Esophagus (tissue), 2 donors: ENCODE results near the gene COL6A3. TPM values are rescaled to one million over a fixed set of nuclear protein-coding genes. Genes with fewer than 3 reads are reported as not detected.

Experiments
- H3K27ac ChIP-seq, 2 donors: one replicate each; pipeline ENCODE4 v1.5.1; 2013; ENCODE audit warnings: low read depth in 2 of 2, mild to moderate bottlenecking in 2 of 2, inconsistent platforms in 1 of 2, low read length in 1 of 2, moderate library complexity in 1 of 2
- H3K27me3 ChIP-seq, 2 donors: one replicate each; pipeline ENCODE4 v1.6.1; 2013; ENCODE audit warnings: low read length in 2 of 2, control low read depth in 1 of 2, mild to moderate bottlenecking in 1 of 2; ENCODE audit not compliant: insufficient read depth in 2 of 2, control insufficient read depth in 1 of 2
- H3K36me3 ChIP-seq, 2 donors: one replicate each; pipeline ENCODE4 v1.6.1; 2013; ENCODE audit warnings: low read length in 1 of 2; ENCODE audit not compliant: control insufficient read depth in 2 of 2, insufficient read depth in 2 of 2
- H3K4me1 ChIP-seq, 2 donors: one replicate each; pipeline ENCODE4 v1.6.1; 2013; ENCODE audit warnings: low read length in 1 of 2; ENCODE audit not compliant: control insufficient read depth in 2 of 2, insufficient read depth in 2 of 2
- H3K4me3 ChIP-seq, 2 donors: one replicate each; pipeline ENCODE4 v1.5.1; 2013; ENCODE audit warnings: low read length in 2 of 2, mild to moderate bottlenecking in 2 of 2, low read depth in 1 of 2, moderate library complexity in 1 of 2
- H3K9me3 ChIP-seq, 2 donors: one replicate each; pipeline ENCODE4 v1.6.1; 2013; ENCODE audit warnings: mild to moderate bottlenecking in 2 of 2, low read depth in 1 of 2, low read length in 1 of 2, moderate library complexity in 1 of 2; ENCODE audit not compliant: control insufficient read depth in 2 of 2, insufficient read depth in 1 of 2
- WGBS, 2 donors: extraction: QIAGEN DNeasy Blood & Tissue Kit; methylation state at CpG; one replicate each; pipeline ENCODE4 v1.1.7; 2013; 5-methylcytosine and 5-hydroxymethylcytosine counted together
- polyA plus RNA-seq, 2 donors: library from polyadenylated mRNA; stranded (reverse); fragments of 200-250 nt; gene quantifications; one replicate each; pipeline ENCODE4 v1.2.3, GENCODE V29; 2013
- donor health status: healthy with polysubstance abuse.
- donor health status: Bipolar disorder and iron deficiency.

COL6A3 gene
- polyA plus RNA-seq, 2 donors: 4.3 to 10.3 TPM

DNA sequence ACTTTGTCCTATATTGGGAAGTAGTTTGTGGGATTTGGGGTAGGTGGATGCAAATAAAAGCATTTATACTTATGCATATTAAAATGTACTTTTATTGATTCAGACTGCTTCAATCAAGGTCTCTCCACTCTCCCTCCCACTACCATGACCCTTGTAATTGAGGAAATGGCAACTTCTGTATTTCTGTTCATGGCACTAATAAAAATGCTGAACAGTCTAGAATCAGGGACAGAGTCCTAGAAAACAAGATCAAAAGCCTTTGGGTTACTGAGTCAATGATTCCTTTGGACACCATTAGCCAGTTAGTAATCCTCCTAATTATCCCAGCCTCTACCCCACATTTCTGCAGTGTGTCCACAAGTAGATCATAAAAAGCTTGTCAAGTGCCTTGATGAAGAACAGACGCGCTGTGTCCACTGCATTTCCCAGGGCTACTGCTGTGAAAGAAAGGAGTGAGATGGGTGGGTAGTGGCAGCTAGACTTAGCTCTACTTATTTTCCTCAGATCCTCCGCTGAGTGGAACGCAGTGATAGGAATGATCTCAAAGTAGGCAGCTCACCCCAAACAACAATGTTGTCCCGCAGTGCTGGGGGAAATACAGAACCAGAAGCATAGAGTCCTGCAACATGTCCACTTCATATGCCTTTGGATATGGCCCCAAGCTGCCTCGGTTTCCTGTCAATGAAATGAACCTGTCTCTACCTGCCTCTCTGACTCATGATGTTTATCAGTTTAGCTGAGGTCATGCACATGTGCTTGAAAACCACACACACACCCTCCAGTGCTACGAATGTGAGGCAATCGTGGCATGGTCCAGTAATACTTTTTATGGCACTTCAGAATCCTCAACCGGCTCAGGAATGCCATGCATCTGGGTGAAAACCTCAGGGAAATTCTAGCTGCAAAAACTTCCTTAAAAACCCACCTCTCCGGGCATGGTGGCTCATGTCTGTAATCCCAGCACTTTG lies 115.5 kb downstream of the COL6A3 start:
- H3K27me3 ChIP-seq: no peaks in the 10 kb centered on the region
- no peak overlapping the region for H3K4me3 ChIP-seq
- peaks cover 8% of the 10 kb centered on the region in 2 donors for H3K4me1 ChIP-seq
- H3K9me3 ChIP-seq: no peaks in the 10 kb centered on the region
- WGBS, 2 donors: 69 to 71% methylated on average over 10 of the region's 10 CpGs
- H3K27ac ChIP-seq: peak overlapping the region in 1 of 2 donors; percentile 7
- H3K36me3 ChIP-seq: no peaks in the 10 kb centered on the region

DNA sequence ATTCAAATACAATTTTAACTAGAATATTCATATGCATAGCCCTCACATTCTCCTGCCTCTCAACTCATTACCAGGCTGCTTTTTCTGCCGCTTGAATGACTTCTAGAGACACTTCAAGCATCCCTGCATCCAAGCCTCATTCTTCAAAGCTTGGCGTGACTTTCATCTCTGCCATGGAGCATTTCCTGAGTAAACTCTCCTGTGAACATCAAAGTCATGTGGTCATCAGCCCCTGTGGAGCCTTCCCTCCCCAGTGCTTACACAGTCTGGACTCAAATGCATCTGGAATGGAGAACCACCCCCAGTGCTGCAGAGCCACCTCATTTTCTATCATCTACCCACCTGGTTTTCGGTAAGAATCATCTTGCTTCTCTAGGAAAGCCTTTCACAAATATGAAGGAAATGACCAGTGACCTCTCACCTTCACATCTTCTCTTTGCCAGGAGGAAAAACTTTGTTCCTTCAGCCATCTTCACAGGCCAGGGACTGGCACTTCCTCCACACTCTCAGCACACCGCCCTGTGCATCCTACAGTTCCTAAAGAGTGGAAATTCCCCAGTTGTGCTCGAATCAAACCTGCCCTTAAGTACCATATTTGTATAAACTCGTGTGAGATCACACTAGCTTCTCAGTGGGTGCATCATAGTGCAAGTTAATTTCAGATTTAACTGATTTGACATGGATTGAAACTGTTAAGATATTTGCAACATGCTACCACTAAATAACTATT lies 116.4 kb downstream of the COL6A3 start:
- WGBS, 2 donors: 59 to 66% methylated on average over 6 of the region's 6 CpGs
- Histone ChIP-seq H3K4me3 (no peak overlapping the region), H3K27me3 (no peaks in the 10 kb centered on the region), H3K36me3 (no peaks in the 10 kb centered on the region), H3K9me3 (no peaks in the 10 kb centered on the region), H3K4me1 (peaks cover 8% of the 10 kb centered on the region in 2 donors), H3K27ac (no peak overlapping the region)

DNA sequence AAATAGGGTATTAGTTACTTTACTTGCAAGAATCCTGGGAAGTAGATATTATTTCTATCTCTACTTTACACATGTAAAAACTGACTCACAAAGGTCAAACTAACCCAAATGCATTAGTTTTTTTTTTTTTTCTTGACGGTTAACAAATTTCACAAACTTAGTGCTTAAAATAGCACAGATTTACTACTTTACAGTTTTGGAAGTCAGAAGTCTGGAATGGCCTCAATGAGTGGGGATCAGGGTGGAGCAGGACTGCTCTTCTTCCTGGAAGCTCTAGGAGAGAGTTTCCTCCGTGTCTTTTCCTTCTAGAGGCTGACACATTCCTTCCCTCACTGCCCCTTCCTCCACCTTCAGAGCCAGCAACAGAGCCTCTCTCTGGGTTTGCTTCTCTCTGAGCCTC lies 117.2 kb downstream of the COL6A3 start:
- H3K27me3 ChIP-seq: no peaks in the 10 kb centered on the region
- H3K27ac ChIP-seq: peak overlapping the region in 1 of 2 donors; percentile 26
- no peaks in the 10 kb centered on the region for H3K36me3 ChIP-seq
- no peaks in the 10 kb centered on the region for H3K9me3 ChIP-seq
- peaks cover 8% of the 10 kb centered on the region in 2 donors for H3K4me1 ChIP-seq
- 56 to 59% methylated on average over 2 of the region's 2 CpGs for WGBS, 2 donors
- no peak overlapping the region for H3K4me3 ChIP-seq

DNA sequence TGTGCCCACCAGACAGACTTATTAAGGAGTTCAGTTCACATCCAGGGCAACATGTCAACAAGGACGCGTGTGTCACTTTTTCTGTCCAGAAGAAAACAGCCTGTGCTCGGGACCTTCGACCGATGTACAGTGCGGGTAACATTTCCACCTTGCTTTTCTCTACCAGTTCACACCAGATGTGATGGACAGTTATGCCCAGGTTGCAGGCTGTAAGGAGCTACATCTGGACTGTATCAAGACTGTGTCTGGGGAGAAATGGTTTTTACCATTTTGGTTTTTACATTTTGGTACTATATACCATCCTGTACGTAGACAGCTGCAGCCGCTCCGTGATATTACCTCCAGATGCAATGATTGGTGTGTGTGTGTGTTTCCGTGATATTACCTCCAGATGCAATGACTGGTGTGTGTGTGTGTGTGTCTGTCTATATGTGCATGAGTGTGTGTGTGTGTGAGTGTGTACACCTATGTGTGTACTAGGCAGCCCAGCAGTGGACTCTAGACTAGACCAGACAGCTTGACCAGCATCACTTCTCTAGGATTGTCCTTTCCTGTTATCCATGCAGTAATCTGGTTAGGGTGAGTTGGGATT lies 118.0 kb downstream of the COL6A3 start:
- WGBS, 2 donors: 95% methylated on average over 10 of the region's 10 CpGs
- Histone ChIP-seq H3K27me3 (no peaks in the 10 kb centered on the region), H3K9me3 (no peaks in the 10 kb centered on the region), H3K27ac (peak overlapping the region in 1 of 2 donors; percentile 20), H3K4me3 (no peak overlapping the region), H3K36me3 (no peaks in the 10 kb centered on the region), H3K4me1 (peaks cover 7 to 8% of the 10 kb centered on the region in 2 donors)

DNA sequence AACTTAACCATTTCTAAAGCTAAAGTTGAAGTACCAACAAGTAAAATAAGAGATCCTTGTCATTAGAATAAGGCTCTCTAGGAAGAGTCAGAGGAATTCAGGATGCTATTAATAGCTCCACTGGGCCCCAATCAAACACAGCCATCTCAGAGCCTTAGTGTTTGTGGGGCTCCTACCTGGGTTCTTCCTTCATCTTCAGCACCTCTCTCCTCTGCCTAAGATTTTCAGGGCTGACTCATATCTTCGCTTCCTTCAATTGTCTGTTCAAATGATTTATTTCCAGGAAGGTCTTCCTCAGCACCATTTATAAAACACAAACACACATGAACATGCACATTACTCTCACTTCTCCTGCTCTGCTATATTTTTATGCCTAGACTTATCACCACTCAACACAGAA lies 119.5 kb downstream of the COL6A3 start:
- Histone ChIP-seq H3K27ac (no peak overlapping the region), H3K4me3 (no peak overlapping the region)

DNA sequence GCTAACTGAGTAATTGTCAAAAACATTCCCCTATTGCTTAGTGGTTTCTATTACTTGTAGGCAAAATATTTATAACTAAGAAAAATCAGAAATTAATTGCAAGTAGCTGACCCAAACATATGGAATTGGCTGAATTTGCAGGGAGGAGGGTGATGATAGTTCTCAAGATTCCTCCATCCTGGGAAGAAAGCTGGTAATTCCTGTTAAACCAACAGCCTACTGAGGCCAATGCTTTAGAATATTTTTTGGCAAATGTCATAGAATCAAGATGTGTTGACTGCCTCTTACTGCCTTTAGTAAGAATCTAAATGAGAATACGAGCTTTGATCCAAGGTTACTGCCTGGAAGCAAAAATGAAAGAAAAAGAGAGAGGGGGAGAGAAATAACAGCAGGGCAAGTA lies 120.0 kb downstream of the COL6A3 start:
- Histone ChIP-seq H3K4me3 (no peak overlapping the region), H3K36me3 (no peaks in the 10 kb centered on the region), H3K4me1 (peaks cover 0 to 4% of the 10 kb centered on the region in 2 donors), H3K27ac (no peak overlapping the region), H3K27me3 (no peaks in the 10 kb centered on the region), H3K9me3 (no peaks in the 10 kb centered on the region)
- 27 to 63% methylated on average over 1 of the region's 1 CpG for WGBS, 2 donors

More for the DNA sequence above, 119.5 kb downstream of the COL6A3 start:
- WGBS, 2 donors: 71 to 85% methylated on average over 1 of the region's 1 CpG
- Histone ChIP-seq H3K9me3 (no peaks in the 10 kb centered on the region), H3K4me1 (peaks cover under 1 to 4% of the 10 kb centered on the region in 2 donors), H3K36me3 (no peaks in the 10 kb centered on the region), H3K27me3 (no peaks in the 10 kb centered on the region)

DNA sequence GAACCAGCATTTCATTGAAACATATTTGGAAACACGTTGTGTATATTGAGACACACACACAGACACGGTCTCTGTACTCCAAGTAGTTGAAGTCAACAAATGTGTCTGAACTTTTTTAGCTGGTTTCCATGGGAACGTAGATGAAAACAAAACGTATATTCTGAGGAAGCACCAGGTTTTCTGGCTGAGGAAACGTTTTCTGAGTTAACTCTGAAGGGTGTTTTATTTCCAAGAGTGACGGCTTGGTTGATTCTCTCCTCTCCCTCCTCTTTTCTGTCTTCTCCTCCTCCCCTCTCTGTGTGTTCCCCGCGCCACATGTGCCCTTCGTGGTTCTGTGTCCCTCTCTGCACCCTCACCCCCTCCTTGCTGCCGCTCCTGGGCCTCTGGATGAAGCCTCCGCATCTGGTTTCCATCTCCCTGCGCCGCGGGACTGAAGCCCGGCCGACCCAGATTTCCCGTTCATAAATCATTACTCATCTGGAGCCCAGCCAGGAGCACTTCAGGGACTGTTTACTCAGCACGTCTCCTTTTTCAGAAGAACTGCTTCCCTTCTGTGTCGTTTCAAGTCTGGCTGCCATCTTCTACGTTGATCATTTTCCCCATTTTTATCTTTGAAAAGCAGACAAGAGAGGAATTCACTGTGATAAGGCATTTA lies 122.7 kb downstream of the COL6A3 start:
- no peaks in the 10 kb centered on the region for H3K9me3 ChIP-seq
- H3K4me3 ChIP-seq: no peak overlapping the region
- peak overlapping the region; percentile 67 to 71 for H3K27ac ChIP-seq
- no peaks in the 10 kb centered on the region for H3K36me3 ChIP-seq
- 2% methylated on average over 20 of the region's 20 CpGs for WGBS, 2 donors
- H3K27me3 ChIP-seq: no peaks in the 10 kb centered on the region
- no peaks in the 10 kb centered on the region for H3K4me1 ChIP-seq

DNA sequence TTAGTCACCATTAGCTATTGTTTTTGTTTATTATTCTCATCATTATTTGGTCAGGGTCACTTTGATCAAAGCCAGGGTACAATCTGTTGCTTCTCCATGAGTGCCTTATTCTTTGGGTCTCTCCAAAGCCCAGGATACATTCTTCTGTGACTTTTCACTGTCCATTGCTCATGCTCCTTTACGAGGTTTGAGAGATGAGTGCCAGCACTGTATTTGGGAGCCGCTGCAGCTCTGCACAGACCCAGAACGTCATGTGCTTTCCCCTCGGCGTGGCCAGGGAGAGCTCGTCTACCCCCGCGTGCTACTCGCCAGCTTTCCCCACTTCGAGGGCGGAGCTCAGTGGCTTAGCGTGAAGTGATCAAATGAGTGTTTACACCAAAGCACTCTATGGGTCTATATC lies 123.7 kb downstream of the COL6A3 start:
- Histone ChIP-seq H3K4me1 (no peaks in the 10 kb centered on the region), H3K4me3 (no peak overlapping the region), H3K27me3 (no peaks in the 10 kb centered on the region), H3K9me3 (no peaks in the 10 kb centered on the region), H3K36me3 (no peaks in the 10 kb centered on the region), H3K27ac (peak overlapping the region; percentile 1 to 18)
- 63 to 76% methylated on average over 12 of the region's 12 CpGs for whole genome bisulfite sequencing, 2 donors

DNA sequence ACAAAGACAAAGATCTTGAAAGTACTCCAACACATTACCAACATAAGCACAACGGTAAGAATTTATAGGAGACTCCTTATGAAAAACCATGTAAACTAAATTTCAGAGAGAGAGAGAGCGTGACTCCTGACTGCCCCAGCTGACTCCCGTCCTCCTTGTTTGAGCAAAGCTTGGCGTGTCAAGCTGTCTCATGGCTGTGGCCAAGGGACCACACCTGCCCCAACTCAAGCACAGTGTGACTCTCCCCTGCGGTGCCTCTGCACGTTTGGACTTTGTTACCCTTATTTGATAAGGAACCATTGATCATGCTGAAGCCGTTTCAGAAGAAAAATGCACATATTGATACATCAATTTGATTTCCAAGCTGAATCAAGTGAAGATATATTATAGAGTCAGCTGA lies 124.8 kb downstream of the COL6A3 start:
- peaks cover 0 to 2% of the 10 kb centered on the region in 2 donors for H3K27me3 ChIP-seq
- H3K36me3 ChIP-seq: no peaks in the 10 kb centered on the region
- H3K9me3 ChIP-seq: no peaks in the 10 kb centered on the region
- no peak overlapping the region for H3K27ac ChIP-seq
- no peak overlapping the region for H3K4me3 ChIP-seq
- 59 to 83% methylated on average over 7 of the region's 7 CpGs for WGBS, 2 donors
- no peaks in the 10 kb centered on the region for H3K4me1 ChIP-seq
